ENCODE data around the gene NR1D1.
A peak's percentile ranks its signal among the peaks of the same experiment; 100 is the strongest.
"Not testable (repeated sequence)": the region's sequence is repeated elsewhere in the genome, so short reads cannot be mapped to it uniquely, and the experiment has no call there.

NR1D1 gene

GRCh38 chr17:40100419-40100668, at the start of gene NR1D1:
Gene NR1D1, minus strand, starts transcription at chr17:40100589. Its CDS starts 495 bp downstream, at chr17:40100094.
- no peak for DNase-seq

- DNase-seq, result no peak
Measured at GRCh38 chr17:40148527-40148926, 48.1 kb upstream of the NR1D1 start.

- DNase-seq, result no peak
Measured at GRCh38 chr17:40145476-40145875, 45.1 kb upstream of the NR1D1 start.

- not testable (repeated sequence) for DNase-seq
Measured at GRCh38 chr17:40143166-40143565, 42.8 kb upstream of the NR1D1 start.

- DNase-seq, result no peak
Measured at GRCh38 chr17:40139566-40140058, 39.2 kb upstream of the NR1D1 start.

GRCh38 chr17:40135817-40136216, 35.4 kb upstream of the NR1D1 start:
- DNase-seq, result no peak

- DNase-seq, result no peak
Measured at GRCh38 chr17:40134184-40134583, 33.8 kb upstream of the NR1D1 start.

GRCh38 chr17:40130352-40131042, 30.1 kb upstream of the NR1D1 start:
- DNase-seq, result no peak

GRCh38 chr17:40129498-40129897, 29.1 kb upstream of the NR1D1 start:
- no peak for DNase-seq

- peak; percentile 17 for DNase-seq
Measured at GRCh38 chr17:40124279-40125141, 24.1 kb upstream of the NR1D1 start.

- DNase-seq, result no peak
Measured at GRCh38 chr17:40123811-40124114, 23.4 kb upstream of the NR1D1 start.

- DNase-seq, result peak; percentile 29
Measured at GRCh38 chr17:40122999-40123810, 22.8 kb upstream of the NR1D1 start.

- peak; percentile 20 for DNase-seq
Measured at GRCh38 chr17:40122136-40122998, 22.0 kb upstream of the NR1D1 start.

GRCh38 chr17:40121181-40122135, 21.1 kb upstream of the NR1D1 start, which contains the start of gene MSL1:
Gene MSL1, plus strand, starts transcription at chr17:40121971. Its CDS starts 642 bp downstream, at chr17:40122613.
- DNase-seq, result peak; percentile 69

GRCh38 chr17:40115101-40115436, 14.7 kb upstream of the NR1D1 start:
- no peak for DNase-seq

- no peak for DNase-seq
Measured at GRCh38 chr17:40113907-40114245, 13.5 kb upstream of the NR1D1 start.

- DNase-seq, result peak; percentile 94
Measured at GRCh38 chr17:40113110-40113906, 12.9 kb upstream of the NR1D1 start.

- no peak for DNase-seq
Measured at GRCh38 chr17:40112718-40113109, 12.3 kb upstream of the NR1D1 start.

- DNase-seq, result no peak
Measured at GRCh38 chr17:40112191-40112711, 11.9 kb upstream of the NR1D1 start.

All from COR-L47 (cell line).